HG02642 (cell line): ENCODE measurements around the gene ZBTB21.
"Not testable (repeated sequence)": the region's sequence is repeated elsewhere in the genome, so short reads cannot be mapped to it uniquely, and the experiment has no call there.

ENCODE experiments used
- ATAC-seq: cut with Tn5 transposase; IDR thresholded peaks from one replicate; pipeline ENCODE4 v1.9.1; 2021; ENCODE audit warnings: mild to moderate bottlenecking; ENCODE audit not compliant: unreplicated experiment, poor library complexity

The ZBTB21 gene

DNA sequence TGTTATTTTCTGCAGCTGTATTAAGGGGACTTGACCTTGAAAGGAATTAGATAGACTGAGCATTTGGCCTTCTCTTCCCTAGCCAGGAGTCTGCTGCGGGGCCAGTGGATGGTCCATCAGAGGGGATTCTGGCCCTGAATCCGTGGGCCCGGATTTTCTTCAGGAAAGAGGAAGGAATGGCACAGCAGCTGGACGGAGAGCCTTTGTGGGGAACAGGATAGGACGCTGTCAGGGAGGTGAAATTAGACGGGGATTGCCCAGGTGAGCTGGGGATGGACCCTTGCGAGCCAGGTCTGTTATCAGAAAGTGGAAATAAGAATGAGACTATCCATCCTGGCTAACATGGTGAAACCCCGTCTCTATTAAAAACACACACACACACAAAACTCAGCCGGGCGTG lies 54.6 kb downstream of the ZBTB21 start:
- no peak for ATAC-seq

DNA sequence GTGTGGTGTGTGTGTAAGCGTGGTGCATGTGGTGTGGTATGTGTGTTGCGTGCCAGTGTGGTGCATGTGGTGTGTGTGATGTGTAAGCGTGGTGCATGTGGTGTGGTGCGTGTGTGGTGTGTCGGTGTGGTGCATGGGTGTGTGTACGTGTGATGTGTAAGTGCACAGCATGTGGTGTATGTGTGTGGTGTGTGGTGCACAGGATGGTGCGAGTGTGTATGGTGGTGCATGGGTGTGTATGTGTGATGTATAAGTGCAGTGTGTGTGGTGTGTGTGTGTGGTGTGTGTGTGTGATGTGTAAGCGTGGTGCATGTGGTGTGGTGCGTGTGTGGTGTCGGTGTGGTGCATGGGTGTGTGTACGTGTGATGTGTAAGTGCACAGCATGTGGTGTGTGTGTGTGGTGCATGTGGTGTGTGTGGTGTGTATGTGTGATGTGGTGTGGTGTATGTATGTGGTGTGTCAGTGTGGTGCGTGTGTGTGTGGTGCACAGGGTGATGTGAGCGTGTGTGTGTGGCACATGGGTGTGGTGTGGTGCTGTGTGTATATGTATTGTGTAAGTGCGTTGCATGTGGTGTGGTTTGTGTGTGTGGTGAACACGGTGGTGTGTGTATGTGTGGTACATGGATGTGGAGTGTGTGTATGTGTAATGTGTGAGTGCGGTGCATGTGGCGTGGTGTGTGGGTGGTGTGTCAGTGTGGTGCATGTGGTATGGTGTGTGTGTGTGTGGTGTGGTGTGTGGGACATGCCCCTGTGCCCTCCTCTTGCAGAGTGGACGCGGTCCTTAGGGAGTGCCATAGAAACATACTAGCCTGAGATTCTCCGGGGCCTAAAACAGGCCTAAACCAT lies 55.3 kb downstream of the ZBTB21 start:
- ATAC-seq = no peak

- peak; percentile 64 for ATAC-seq
These were observed 56.1 kb downstream of the ZBTB21 start, which contains the start of gene C2CD2 for GRCh38 chr21:41953831-41954653. Gene C2CD2 (minus strand): TSS chr21:41954018. CDS start chr21:41953648, 370 bp downstream.

GRCh38 chr21:41953249-41953830 lies 56.8 kb downstream of the ZBTB21 start:
- ATAC-seq = peak; percentile 32

DNA sequence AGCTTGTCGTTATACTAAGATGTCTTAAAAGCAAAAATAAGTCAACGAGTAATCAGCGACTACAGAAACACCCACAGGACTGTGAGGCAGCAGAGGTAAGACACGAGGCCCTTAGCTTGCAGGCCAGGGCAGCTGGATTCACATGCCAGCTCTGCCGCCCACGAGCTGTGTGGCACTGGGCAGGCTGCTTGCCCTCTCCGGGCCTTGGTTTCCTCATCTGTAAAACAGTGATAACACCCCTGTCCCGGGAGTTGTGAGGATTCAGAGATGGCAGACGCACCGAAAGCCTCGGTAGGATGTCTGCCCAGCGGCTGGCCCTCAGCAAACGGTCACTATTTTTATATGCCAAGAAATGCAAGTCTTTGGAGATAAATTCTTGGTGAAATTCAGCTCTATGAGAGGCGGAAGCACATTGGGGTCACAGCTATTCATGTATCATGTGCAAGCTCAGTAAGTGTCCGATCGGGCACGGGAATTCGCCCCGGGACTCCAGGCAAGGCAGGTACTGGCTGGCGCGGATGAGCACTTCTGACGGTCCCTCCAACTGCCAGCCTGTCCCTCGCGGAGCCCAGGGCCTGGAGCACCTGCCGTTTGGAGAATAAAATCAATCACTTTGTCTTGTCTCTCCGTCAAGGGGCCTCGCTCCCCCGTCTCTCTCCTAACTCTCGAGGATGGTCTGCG lies 57.5 kb downstream of the ZBTB21 start:
- no peak for ATAC-seq

DNA sequence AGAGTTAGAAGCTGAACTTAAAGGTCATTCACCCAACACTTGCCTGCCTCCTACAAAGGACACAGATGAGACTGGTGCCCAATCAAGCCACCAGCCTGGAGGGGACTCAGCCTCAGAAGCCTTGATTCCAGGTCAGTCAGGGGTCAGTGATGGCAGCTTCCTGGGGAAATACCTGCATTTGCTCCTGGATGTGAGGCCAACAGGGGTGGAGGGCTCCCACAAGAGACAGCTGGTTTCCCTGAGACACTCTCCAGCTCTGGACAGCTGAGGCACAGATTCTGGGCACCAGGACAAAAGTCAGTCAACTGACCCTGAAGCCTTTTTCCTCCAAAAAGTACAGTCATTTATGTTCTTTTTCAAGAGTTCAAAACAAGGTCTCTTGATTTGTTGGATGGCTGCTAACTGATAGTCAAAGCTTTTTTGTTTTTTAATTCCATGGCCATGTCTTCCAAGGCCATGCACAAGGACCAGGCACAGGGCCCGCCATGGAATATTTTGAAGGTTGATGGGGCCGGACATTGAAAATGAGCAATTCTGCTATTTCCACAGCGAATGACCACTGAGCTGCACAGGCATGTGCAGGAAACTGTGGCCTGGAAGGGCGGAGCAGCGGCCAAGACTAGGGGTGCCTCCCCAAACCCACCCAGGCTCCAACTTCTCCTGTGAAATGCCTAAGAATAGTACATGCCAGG lies 58.1 kb downstream of the ZBTB21 start:
- no peak for ATAC-seq

DNA sequence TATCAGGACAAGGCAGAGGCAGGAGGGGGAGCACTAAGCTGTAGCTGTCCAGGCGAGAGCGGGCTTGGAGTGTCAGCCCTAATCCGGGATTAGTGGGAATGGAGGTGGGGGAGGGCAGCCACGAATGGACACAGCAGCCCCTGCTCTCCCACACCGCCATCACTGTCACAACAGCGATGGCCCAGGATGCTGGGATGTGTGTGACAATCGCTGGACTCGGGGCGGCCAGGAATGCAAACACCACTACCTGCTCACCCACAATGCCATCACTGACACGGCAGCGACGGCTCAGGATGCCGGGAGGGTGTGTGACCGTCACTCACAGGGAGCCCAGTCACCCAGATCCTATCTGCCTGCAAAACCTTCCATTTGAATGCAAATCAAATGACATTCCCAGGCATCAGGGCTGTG lies 59.2 kb downstream of the ZBTB21 start:
- no peak for ATAC-seq

DNA sequence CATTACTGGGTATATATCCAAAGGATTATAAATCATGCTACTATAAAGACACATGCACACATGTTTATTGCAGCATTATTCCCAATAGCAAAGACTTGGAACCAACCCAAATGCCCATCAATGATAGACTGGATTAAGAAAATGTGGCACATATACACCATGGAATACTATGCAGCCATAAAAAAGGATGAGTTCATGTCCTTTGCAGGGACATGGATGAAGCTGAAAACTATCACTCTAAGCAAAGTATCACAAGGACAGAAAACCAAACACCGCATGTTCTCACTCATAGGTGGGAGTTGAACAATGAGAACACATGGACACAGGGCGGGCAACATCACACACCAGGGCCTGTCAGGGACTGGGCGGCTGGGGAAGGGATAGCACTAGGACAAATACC lies 60.5 kb downstream of the ZBTB21 start:
- ATAC-seq = not testable (repeated sequence)

DNA sequence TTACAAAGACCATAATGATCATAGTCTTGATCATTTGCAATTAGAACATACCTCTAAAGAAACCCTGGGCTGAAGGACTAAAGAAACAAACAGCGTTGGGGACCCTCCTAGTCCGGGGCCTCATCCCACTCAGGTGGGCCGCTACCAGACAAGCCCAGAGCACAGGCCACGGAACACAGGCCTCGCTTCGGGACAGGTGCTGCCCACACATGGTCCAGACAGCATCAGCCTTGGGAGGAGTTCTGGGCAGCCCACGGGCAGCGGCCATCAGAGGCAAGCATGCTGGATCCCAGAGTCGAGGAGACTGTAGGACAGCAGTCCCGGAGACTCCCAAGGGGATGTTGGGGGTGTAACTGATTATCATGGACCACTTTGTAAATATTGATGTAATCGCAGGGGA lies 61.3 kb downstream of the ZBTB21 start:
- no peak for ATAC-seq

DNA sequence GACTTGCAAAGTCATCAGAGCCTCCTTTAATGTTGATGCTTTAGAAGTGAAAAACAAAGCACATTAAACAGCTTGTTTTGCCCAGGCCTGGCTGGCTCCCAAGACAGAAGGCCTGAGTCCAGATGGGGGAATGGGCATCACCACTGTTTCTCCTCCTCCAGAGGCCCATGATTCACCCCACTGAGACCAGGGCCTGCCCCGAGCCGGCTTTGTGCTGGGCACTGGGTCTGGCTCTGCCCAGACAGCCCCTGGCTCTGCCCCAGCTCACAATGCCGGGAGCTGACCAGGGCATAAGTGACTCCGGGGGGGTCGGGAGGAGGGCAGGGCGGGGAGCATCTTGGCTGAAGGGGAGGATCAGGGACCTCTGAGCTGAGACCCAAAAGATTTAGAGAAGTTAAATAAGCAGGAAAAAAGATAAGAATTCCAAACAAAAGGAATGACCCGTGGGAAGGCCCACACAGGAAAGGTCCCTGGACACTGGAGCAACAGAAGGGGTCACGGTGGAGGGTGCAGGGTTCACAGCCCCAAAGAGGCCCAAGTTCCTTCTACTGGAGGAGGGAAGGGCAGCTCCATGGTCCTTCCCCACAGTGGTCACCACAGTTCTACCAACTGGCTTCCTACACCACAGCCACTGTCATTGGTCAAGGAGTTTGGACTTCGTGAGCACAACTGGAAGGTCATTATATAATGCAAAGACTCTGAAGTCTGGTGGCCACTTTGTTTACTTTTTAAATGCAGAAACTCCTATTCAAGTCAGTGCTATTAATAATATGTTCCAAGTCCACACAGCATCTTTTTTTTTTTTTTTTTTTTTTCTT lies 61.9 kb downstream of the ZBTB21 start:
- no peak for ATAC-seq

DNA sequence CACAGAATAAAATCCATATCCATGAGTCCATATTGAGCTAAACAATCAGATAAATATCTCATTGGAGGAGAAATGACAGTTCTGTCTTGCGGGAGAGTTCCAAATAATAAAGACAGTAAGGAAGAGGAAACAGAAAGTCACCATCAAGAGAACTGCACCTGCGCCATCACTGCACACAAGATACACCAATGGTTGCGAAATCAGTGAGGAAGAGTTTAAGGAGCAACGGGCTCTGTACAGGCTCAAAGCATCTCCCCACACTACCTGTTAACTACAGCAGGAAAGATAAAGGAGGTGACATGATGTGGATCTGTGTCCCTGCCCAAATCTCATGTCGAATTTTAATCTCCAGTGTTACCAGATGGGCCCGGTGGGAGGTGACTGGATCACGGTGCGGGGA lies 64.2 kb downstream of the ZBTB21 start:
- ATAC-seq = no peak

DNA sequence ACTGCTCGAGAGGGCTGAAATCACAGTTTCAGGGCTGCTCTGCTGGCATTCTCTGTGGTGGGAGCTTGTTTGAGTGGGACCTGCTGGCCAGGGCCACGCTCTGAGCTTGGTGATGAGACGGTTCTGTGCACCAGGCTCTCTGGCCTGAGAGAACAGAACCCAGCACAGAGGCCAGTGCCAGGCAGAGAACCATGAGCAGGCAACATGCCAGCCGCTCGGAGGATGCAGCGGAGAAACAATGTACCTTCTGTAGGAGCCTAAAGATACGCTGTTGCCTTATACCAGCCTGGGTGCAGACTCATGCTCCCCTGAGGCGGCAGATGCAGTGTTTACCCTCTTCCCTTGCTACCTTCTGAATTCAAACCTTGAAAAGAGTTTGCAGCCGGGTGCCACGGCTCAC lies 66.3 kb downstream of the ZBTB21 start:
- ATAC-seq = no peak

DNA sequence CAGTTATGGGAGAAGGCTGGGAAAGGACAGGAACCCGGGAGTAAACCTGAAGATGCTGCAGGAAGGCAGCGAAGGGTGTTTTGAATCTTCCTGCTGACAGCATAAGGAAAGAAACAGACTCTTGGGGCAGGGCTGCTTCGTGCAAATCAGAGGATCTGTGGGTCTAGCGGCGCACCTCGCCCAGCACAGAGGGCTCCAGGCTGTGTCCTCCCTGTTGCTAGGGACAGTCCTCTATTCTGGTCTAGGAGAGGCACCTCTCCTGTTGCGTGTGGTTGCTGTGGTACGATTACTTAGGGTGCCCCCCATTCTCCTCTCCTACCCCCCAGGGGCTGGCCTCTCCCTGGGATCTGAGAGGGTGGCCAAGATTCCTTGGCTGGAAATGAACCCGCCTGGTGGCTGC lies 67.7 kb downstream of the ZBTB21 start:
- ATAC-seq = no peak

DNA sequence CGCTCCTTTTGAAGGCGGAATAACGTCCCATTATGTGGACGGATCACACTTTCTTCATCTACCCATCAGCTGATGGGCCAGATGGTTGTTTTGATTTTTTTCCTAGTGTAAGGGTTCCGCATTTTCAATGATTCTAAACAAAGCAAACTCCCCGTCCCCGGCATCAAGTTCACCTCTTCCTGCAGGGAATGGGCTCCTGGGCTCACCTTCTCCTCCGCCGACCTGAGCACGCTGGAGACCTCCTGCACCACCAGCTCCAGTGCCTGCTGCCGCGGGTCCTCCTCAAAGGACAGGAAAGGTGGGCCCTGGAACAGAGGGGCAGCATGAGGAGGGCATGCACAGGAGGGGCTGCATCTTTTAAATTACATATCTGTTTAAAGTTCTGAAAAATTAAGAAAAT lies 68.2 kb downstream of the ZBTB21 start:
- ATAC-seq = no peak

GRCh38 chr21:41940431-41940830 lies 69.7 kb downstream of the ZBTB21 start:
- no peak for ATAC-seq

- no peak for ATAC-seq
These were observed 70.8 kb downstream of the ZBTB21 start for GRCh38 chr21:41939391-41939790.
